HG03354 (cell line): ENCODE results near the gene KCNMA1.

Source experiments
- ATAC-seq: cut with Tn5 transposase; IDR thresholded peaks from one replicate; pipeline ENCODE4 v1.9.1; 2021; ENCODE audit warnings: mild to moderate bottlenecking; ENCODE audit not compliant: unreplicated experiment, poor library complexity, severe bottlenecking

KCNMA1 gene

DNA sequence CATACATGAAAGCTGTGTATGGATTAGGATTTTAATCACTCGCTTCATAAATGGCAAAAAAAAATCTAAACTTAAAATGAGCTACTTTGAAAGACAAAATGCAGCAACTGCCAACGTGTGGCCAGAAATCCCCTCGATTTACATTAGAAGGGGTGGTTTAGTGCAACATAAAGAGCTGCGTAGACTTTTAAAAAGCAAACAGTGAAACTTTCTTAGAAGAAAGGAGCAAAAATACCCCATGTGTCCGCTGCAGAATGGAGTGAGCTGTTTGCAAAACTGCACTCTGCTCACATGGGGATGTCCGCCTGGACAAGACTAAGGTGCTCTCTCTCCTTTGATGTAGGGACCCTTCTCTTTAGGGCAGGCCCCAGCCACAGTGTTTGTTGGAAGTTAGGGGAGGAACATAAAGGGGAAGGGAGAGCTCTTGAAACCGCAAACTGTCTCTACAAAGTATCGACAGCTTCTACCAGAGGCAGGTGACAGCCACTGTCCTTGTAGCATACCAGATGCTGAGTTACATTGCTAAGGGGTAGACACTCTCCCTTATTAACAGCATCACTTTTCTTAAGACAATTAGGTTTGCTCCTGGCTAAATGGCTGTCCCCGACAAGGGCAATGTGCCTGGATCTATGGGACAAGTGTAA lies 528.1 kb downstream of the KCNMA1 start:
- ATAC-seq = no peak

DNA sequence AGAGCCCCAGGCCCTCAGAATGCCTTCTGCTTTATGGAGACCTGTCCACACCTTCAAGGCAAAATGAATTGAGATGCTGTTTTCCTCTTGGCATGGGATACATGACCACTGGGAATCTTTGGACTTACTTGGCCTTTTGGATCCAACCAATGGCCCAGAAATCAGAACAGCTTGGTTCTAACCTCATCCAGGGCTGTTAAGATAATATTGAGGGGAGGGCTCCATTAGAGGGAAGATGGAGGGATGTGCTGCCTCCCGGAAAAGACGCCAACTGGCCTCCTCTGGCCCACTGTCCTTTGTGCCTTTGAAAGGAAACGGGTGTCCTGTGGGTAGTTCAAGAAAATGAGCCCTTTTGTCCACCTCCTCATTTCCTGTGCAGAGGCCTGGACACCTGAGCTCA lies 530.9 kb downstream of the KCNMA1 start:
- no peak for ATAC-seq

DNA sequence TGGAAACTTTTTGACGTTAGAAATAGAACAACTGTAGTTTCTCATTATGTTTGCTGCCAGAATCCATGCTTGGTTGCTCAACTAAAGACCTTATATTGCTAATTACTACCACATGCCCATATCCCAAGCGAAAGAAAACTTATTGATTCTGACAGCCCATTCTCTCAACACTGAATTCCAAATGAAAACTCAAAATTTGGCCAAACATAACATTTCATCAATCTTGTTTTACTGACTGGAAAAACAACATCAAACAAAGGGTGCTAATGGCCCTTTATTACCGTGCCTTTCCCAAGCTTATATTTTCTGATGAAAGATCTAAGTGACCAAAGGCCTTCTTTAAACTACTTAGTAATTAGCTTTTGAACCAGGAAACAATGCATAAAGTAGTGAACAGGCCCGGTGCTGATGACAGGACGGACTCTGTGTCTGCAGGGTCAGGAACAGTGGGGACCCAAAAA lies 531.8 kb downstream of the KCNMA1 start:
- ATAC-seq = no peak

DNA sequence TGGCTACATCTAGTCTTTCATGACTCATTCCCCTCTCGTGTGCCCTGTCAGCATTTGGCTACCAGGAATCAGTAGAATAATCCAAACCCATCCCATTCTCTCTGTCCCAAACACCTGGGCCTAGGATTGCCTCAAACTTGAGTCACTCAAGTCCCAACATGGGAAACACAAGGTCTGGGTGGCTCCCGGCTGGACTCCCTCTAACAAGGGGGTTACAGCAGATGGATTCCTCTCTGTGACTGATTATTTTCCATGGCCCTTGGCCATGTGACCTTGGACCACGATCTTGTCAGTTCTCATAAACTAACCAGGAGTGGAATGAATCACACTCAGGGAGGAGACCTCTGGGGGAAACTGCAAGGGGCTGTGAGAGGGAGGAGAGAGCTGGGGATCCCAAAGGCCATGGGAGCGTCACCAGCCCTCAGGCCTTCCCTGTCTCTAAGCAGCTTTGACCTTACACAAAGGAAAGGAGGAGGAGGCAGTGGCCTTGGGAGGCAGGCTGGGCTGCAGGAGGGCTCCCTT lies 533.1 kb downstream of the KCNMA1 start:
- no peak for ATAC-seq

DNA sequence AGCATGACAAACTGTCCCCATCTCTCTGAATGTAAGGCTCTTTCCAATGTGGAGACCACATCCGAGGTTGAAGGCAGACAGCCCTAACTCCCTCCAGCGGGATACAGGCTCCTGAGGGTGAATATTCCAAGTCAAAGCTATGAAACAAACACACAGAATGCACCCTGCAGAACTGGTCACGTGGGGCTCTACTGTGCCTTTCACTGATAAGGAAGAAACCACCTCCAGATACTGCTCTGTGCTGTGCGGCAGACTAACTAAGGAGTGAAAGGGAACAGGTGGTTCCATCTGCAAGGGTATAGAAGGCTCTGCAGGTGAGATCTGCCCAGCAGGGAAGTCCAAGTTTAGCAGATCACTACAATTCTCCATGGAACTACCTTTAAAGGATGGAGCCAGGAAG lies 534.4 kb downstream of the KCNMA1 start:
- no peak for ATAC-seq

DNA sequence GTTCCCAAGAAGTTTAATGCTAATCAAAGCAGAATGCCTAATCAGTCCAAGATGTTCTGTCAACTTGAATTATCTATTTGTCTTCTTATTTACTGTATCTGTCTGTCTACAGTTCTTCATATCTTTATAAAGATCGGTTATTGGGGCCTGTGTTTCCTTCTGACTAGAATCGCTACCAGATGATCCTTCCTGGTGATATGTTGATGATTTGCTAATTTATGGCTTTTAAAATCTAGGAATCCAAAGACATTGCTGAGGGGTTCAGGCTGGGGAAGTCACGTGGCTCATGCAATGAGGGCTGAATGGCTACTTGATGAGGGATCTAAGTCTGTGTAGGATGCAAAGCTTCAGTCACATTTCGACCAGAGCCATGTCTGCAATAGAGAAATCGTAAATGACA lies 536.3 kb downstream of the KCNMA1 start:
- no peak for ATAC-seq

DNA sequence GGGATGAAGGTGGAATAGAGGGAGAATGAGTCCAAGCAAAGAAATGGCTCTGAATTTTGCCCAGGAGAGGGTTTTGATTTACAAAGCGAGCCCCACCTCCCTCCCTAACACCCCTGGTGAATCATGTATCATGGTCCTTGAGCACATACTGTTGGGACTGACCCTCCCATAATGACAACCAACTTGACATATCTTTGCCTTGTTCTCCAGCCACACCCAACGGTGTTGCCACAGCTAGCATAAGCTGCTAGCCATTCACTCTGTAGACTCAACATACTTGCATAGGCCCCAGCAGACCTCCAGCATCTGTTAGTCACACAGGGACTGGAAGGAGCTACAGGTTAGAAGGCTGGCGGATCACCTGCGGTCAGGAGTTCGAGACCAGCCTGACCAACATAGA lies 538.5 kb downstream of the KCNMA1 start:
- no peak for ATAC-seq

DNA sequence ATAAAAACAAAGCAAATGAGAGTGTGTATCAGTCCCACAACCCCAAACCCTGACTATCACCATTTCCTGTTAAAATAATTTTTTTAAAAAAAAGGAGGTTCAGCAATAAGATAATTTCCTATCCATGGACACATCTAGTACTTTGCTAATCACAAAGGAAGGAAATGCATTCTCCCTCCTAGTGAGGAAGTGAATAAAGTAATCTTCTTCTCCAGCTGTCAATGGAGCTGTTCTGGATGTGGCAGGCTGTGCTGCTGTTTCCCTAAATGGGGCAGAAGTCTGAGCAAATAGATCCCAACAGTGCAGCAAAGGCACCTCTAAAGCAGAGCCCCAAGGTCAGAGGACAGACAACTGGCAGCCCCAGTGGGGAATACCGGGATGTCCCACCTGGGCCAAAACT lies 540.0 kb downstream of the KCNMA1 start:
- ATAC-seq = no peak

DNA sequence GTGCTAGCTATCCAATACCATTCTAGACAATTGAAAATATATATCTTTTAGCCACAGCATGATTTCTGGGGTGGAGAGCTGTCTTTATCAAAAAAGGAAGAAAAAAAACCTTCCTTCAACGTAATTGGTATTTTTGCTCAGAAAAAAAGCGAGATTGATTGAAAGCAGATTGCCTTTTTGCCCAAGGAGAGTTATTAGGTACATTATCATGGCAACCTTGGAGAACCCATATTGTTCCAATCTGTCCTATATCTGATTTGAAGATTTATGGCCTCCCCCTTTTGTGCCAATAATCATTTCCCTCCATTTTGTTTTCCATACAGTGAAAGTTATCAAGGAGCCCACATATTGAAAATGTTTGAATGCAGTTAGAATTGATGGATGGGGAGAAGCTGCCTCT lies 544.5 kb downstream of the KCNMA1 start:
- no peak for ATAC-seq

DNA sequence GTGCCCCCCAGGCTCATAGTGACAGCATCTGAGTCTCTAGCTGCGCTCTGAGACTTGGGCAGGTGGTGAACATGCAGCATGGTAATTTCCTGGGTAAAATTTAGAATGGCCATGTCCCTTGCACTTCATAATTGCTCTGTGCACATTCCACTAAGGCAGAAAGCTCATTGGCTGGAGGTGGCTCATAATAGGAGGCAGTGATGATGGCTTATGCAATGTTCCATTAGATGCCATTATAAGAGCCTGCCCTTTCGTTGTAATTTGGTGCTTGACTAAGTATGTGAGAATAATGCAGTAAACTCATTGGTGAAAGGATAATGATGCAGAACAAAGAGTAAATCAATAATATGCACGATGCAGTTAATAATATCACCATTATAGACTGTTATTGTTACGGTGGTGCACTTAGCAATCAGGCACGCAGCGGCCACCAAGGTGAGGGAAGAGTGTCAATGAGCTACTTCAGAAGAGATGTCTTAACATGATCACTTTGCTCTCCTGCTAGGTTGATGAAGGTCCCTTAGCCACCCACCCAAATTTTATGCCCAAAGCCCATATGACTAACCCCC lies 545.9 kb downstream of the KCNMA1 start:
- no peak for ATAC-seq

DNA sequence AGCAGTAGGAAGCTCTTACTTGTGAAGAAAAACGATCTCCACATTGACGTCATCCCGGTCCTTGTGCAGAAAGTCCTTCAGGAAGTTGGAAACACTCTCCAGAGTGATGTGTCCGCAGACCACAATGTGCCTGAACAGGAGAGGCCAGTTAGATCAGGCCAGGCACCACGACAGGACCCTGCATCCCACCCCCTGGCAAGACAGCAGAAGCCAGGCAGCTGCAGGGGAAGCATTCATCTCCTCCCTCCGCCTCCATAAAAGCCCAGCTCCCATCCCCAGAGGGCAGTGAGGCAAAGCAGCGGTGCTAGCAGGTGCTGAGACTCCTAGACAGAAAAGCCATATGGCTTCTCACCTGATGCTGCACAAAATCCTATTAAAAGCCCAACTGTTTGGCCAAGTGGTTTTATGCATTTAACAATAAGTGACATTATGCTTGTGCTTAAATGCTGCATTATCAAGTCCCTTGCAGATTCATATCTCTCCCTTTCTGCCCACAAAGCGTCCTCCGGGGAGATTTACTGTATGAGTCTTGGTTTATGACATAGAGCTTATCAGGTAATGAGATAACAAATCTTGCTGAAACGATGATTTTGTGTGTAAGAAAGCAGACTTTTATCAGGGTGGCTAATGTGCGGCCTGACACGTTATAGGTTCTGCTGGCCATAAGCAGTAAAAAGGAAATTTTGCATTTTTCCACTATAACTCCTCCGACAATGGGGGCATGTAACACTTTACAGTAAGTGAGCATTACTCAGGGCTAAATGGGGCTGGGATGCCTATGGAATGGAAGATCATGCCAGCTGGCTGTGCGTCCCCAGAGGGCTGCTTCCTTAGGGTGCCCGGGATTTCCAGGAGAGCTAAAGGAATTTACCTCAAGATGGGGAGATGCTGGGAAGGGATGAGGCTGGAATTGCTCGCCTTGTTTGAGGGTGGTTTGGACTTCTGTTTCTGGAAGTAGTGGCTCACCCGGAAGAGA lies 546.9 kb downstream of the KCNMA1 start:
- ATAC-seq = no peak

DNA sequence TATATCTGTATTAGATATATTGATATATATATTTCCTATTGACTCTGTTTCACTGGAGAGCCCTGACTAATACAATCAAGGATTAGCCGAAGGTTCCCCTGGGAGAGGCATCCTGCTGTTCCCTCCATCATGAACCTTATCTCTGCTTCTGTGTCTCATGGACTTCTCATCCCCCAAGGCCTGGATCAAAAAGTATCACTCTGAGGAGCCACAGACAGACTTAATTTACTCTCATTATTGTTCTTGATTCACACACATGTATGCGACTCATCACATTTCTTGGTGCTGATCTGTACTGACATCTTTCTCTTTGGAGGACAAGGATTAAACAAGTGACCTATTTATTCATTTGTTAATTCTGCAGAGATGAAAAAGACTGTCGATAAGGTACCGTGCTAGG lies 550.2 kb downstream of the KCNMA1 start:
- ATAC-seq = no peak

DNA sequence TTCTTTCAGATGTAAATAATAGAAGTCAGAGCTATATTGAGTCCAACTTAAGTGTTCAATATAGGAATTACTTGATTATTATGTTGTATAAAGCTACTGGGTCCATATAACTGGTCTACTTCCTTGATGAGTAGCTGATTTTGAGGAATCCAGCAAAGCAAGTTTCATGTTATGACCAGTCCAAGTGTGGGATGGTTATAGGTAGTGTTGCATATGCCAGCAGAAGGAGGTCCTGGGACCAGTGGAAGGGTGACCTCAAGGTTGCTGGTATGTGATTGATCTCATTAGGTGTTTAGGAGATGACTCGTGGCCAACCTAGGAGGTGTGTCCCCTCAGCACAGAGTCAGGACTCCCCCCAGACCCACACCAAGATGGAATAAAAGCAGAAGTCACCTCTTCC lies 551.5 kb downstream of the KCNMA1 start:
- no peak for ATAC-seq

DNA sequence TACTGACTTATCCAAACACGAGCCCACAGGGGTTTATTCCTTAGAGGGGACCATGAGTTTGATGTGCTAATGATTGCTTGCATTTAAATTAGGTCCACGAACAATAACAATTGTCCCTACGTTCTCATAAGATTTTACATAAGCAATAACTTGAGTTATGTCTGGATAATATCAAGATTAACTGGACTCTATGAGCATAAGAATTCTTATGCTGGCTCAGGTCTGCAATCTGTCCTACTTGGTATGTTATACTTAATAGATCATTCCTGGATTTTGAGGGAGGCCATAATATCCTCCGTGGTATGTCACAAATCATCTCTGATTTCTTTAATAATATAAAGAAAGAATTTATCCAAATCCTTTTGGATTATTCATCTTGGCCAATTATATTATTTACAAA lies 552.3 kb downstream of the KCNMA1 start:
- ATAC-seq = no peak

DNA sequence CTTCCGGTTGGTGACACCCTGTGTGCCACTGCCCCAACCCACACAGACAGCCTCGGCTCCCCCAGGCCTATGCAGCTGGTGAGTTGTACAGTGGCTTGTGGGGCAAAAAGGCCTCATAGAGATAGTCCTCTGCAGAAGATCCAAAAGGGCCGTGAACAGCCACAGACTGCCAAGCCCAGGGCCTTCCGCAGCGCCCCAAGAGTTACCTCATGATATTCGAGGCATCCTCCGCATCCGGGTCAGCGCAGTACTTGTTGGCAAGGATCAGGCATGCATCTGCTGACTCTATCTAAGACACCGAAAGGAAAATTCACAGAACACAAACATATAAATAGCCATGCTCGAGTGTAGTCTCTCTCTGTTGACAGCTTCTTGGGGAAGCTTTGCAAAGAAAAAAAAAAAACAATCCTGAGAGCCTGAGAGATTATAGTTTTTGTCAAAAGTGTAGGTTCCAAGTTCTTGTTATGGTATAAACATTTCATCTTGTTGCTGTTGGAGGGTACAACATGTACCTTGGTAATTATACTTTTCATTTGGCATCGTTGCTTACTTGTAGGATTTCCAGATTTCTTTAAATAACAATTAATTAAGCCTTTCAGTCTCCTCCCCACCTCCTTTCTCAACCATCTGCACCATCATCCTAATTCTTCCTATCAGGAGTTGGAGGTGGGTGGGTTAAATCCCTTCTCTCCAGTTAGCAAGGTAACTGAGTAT lies 553.0 kb downstream of the KCNMA1 start:
- ATAC-seq = no peak

DNA sequence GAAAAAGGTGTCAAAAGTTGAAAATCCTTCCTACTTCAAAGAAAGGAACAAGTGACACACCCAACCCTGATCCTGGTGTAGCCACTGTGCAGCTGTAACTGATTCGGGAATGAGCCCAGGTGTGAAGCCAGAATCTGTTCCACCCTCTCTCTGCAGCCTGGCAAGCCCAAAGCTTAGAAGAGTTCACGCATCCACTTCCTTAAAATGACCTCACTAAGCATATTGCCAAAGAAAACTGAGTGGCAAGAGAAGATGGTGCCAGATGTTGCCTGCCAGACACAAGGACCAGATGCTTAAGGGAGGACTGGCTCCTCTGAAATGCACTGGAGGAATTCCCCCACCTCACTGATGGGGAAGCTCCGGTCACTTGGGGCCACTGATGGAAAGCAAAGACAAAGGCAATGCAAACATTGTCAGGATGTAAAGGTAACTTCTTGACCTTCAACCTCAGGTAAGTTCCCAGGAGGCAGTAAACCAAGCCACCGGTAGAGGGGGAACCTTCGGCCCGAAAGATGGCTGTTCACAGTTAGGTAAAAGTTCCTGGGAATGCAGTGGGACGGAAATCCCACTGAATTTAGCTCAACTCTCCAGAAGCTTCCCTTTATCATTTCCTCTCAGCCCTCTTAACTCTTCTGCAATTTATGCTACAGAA lies 554.9 kb downstream of the KCNMA1 start:
- ATAC-seq = no peak

DNA sequence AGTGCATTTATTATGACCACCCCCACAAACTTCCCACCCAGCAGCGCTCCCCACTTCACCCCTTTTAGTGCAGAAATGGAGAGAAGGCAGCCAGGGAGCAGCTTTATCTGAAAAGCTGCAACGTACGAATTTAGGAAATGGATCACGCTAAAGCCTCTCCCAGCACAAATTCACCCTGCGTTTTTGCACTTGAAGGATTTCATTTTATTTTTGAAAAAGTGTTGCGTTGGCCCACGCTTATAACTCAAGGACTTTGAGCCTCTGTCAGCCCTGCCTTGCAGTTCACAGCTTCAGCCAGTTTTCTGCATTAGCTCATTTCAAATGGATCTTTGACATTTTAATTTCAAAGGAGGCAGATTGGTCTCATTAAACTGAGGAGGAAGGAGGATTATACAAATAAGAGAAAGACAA lies 556.1 kb downstream of the KCNMA1 start:
- ATAC-seq = no peak

DNA sequence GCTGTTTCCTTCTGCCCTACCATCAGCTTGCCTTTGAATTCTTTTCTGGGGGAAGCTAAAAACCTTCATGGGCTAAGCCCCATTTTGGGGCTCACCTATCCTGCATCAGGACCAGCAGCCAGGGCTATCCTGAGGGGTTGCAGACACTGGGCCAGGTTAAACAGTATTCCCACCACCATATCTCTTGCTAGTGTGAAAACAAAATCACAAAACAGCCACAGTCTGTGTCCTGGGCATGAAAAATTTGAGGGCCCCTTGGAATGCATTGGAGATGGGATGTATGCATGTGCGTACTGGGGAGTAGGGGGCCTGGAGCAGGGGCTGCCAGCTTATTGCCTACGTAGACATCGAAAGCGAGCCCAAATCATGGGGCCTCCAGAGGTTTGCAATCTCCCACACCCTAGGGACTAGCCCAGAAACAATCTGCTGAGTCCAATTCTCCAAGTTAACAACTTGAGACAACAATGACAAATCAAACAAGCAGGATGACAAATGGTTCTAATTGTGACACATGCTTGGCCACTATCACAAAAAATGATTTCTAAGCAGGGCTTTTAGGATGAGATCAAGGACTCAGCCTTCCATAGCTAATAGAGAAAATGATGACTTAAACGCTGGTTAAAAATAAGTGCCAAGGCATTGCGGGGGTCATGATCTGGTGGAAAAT lies 557.1 kb downstream of the KCNMA1 start:
- ATAC-seq = no peak
